Mesenchymal stem cell (in vitro differentiated cells and primary cell): ENCODE results near the gene ARMS2.

Experiments used
- DNase-seq: peaks from one replicate; pipeline ENCODE4 v3.0.0-alpha.2; 2013
- H2AFZ ChIP-seq: one replicate; pipeline ENCODE4 v1.6.1; 2013; ENCODE audit warnings: low read depth, mild to moderate bottlenecking, control low read depth, inconsistent platforms, low read length, moderate library complexity
- H2AK5ac ChIP-seq: 2 replicates; pipeline ENCODE4 v1.6.1; 2013; ENCODE audit warnings: low read length, moderate library complexity, mild to moderate bottlenecking, inconsistent platforms; ENCODE audit not compliant: severe bottlenecking
- H2BK120ac ChIP-seq: one replicate; pipeline ENCODE4 v1.6.1; 2013; ENCODE audit warnings: low read depth, mild to moderate bottlenecking, inconsistent platforms, low read length, moderate library complexity
- H2BK12ac ChIP-seq, 2 experiments: one replicate each; pipeline ENCODE4 v1.6.1; 2013; ENCODE audit warnings: inconsistent platforms in 2 of 2, low read length in 2 of 2, mild to moderate bottlenecking in 2 of 2, moderate library complexity in 2 of 2, control low read depth in 1 of 2
- H2BK15ac ChIP-seq: one replicate; pipeline ENCODE4 v1.6.1; 2013; ENCODE audit warnings: mild to moderate bottlenecking, low read depth, inconsistent platforms; ENCODE audit not compliant: poor library complexity, severe bottlenecking
- H2BK5ac ChIP-seq: 2 replicates; pipeline ENCODE4 v1.6.1; 2013; ENCODE audit warnings: low read depth, mild to moderate bottlenecking, low read length, control low read depth, inconsistent platforms; ENCODE audit not compliant: poor library complexity, severe bottlenecking
- H3K14ac ChIP-seq, 2 experiments: one replicate each; pipeline ENCODE4 v1.6.1; 2013; ENCODE audit warnings: inconsistent platforms in 2 of 2, low read length in 2 of 2, control low read depth in 1 of 2, mild to moderate bottlenecking in 1 of 2, moderate library complexity in 1 of 2
- H3K18ac ChIP-seq, 2 experiments: one replicate each; pipeline ENCODE4 v1.6.1; 2013; ENCODE audit warnings: inconsistent platforms in 2 of 2, low read length in 2 of 2, control low read depth in 1 of 2, low read depth in 1 of 2, mild to moderate bottlenecking in 1 of 2
- H3K23ac ChIP-seq, 2 experiments: one replicate each; pipeline ENCODE4 v1.6.1; 2013; ENCODE audit warnings: inconsistent platforms in 2 of 2, low read length in 2 of 2, mild to moderate bottlenecking in 2 of 2, moderate library complexity in 2 of 2, control low read depth in 1 of 2
- H3K27ac ChIP-seq: 2 replicates; pipeline ENCODE4 v1.5.1; 2013; ENCODE audit warnings: mild to moderate bottlenecking, moderate library complexity, low read length, control low read depth, inconsistent platforms; ENCODE audit not compliant: poor library complexity, severe bottlenecking
- H3K27me3 ChIP-seq, 2 experiments: 2 replicates each; pipeline versions ENCODE4 v1.6.1 to v1.7.0; 2013; ENCODE audit warnings: low read length in 2 of 2, mild to moderate bottlenecking in 2 of 2, moderate library complexity in 2 of 2, control low read depth in 1 of 2, inconsistent platforms in 1 of 2; ENCODE audit not compliant: control insufficient read depth in 1 of 2, insufficient read depth in 1 of 2
- H3K36me3 ChIP-seq, 2 experiments: 2 replicates each; pipeline versions ENCODE4 v1.6.1 to v1.7.0; 2013; ENCODE audit warnings: low read length in 2 of 2, control low read depth in 1 of 2, inconsistent platforms in 1 of 2, low read depth in 1 of 2, mild to moderate bottlenecking in 1 of 2; ENCODE audit not compliant: insufficient read depth in 2 of 2, control insufficient read depth in 1 of 2
- H3K4ac ChIP-seq, 2 experiments: one replicate each; pipeline ENCODE4 v1.6.1; 2013; ENCODE audit warnings: inconsistent platforms in 2 of 2, low read length in 2 of 2, mild to moderate bottlenecking in 2 of 2, moderate library complexity in 2 of 2, control low read depth in 1 of 2, low read depth in 1 of 2
- H3K4me1 ChIP-seq: 2 replicates; pipeline ENCODE4 v1.6.1; 2013; ENCODE audit warnings: low read depth, low read length, control low read depth; ENCODE audit not compliant: control insufficient read depth, insufficient read depth
- H3K4me2 ChIP-seq: 2 replicates; pipeline ENCODE4 v1.6.1; 2013; ENCODE audit warnings: low read length, mild to moderate bottlenecking, inconsistent platforms; ENCODE audit not compliant: poor library complexity, severe bottlenecking
- H3K4me3 ChIP-seq, 2 experiments: 2 replicates each; pipeline versions ENCODE4 v1.5.1 to v1.7.0; 2013; ENCODE audit warnings: low read length in 2 of 2, mild to moderate bottlenecking in 2 of 2, control low read depth in 1 of 2, low read depth in 1 of 2; ENCODE audit not compliant: insufficient read depth in 1 of 2
- H3K79me1 ChIP-seq: replicated peaks from 2 replicates; pipeline ENCODE4 v1.6.1; 2013; ENCODE audit warnings: mild to moderate bottlenecking, control low read depth, low read length, inconsistent platforms; ENCODE audit not compliant: poor library complexity, severe bottlenecking
- H3K9ac ChIP-seq: 2 replicates; pipeline ENCODE4 v1.7.0; 2013; ENCODE audit warnings: mild to moderate bottlenecking, low read length, moderate library complexity
- H3K9me3 ChIP-seq: 2 replicates; pipeline ENCODE4 v1.7.0; 2013; ENCODE audit warnings: mild to moderate bottlenecking, low read length; ENCODE audit not compliant: control insufficient read depth
- H4K8ac ChIP-seq: one replicate; pipeline ENCODE4 v1.6.1; 2013; ENCODE audit warnings: inconsistent platforms, mild to moderate bottlenecking, low read length, moderate library complexity
- H4K91ac ChIP-seq: one replicate; pipeline ENCODE4 v1.6.1; 2013; ENCODE audit warnings: mild to moderate bottlenecking, low read length, inconsistent platforms
- WGBS: methylation state at CpG from one replicate; pipeline ENCODE4 v1.1.7; 2013; ENCODE audit warnings: mixed read lengths; 5-methylcytosine and 5-hydroxymethylcytosine counted together

Gene ARMS2

DNA sequence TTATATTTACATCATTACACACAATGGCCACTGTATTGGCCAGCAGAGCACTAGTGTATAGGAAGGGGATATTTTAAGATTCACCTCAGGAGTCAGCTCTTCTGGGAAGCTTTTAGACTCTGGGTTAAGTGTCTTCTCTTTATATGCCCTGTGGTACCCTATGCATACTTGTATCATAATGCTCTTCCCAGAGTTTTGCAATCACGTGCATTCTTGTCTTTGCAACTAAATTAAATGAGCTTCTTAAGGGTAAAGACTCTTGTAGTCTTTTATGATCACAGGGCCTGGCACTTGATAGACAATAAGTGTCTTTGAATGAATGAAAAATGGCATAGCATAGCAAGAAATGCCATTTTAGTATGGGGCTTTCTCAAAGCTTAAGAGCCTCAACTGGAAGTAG, 35.4 kb upstream of the ARMS2 start:
- Histone ChIP-seq H3K9ac (no peak overlapping the region), H2BK5ac (no peak overlapping the region), H2AFZ (no peak overlapping the region), H3K79me1 (peaks cover 18% of the 10 kb centered on the region), H3K27ac (no peak overlapping the region), H3K23ac (no peak overlapping the region), H3K4me2 (no peak overlapping the region), H3K14ac (no peak overlapping the region), H3K4me3 (no peak overlapping the region), H3K27me3 (no peaks in the 10 kb centered on the region), H3K9me3 (no peaks in the 10 kb centered on the region), H3K36me3 (peaks cover 3 to 35% of the 10 kb centered on the region in 2 experiments), H2BK12ac (no peak overlapping the region), H3K4me1 (no peaks in the 10 kb centered on the region), H4K91ac (no peak overlapping the region), H2BK120ac (no peak overlapping the region), H3K4ac (no peak overlapping the region), H3K18ac (no peak overlapping the region), H2AK5ac (no peak overlapping the region), H4K8ac (no peak overlapping the region), H2BK15ac (no peak overlapping the region)
- no peak for DNase-seq
- 100% methylated on average over 1 of the region's 1 CpG for WGBS

DNA sequence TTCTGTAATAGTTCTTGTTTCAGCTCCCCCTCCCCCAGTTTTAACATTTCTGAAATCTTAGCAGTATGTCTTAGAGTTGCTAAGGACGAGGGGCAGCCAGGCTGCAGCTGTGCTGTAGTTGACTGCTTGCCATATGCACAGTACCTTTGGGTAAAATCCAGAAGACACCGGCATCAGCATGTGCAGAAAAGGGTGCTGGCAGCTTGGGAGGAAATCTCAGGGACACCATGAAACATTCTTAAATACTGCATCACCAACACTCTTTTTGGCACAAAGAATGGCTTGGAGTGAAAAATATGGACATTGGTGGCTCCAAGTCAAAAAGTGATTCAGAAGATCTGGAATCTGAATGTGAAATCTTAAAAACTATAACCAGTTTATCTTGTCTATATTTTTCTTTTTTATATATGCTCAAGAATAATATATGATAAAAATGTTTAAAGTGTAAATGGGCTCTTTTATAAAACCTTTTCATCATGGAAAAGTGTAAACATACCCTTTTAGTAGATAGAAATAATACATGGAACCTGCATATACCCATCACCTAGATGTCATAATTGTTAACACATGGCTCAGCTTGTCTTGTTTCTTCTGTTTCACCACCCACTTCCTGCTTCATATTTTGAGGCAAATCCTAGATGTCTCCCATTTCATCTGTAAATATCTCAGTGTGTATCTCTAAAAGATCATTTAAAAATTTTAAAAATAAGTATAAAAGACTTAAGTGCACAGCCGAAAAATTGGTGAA, 34.4 kb upstream of the ARMS2 start:
- no peak overlapping the region for H3K27ac ChIP-seq
- H3K36me3 ChIP-seq: peaks cover 3 to 37% of the 10 kb centered on the region in 2 experiments
- peaks cover 16% of the 10 kb centered on the region for H3K79me1 ChIP-seq
- no peak overlapping the region for H3K23ac ChIP-seq
- no peak overlapping the region for H3K14ac ChIP-seq
- H2BK12ac ChIP-seq: no peak overlapping the region
- WGBS: 50% methylated on average over 1 of the region's 3 CpGs
- H3K9me3 ChIP-seq: no peaks in the 10 kb centered on the region
- no peak overlapping the region for H2AFZ ChIP-seq
- H2BK120ac ChIP-seq: no peak overlapping the region
- no peak overlapping the region for H2BK15ac ChIP-seq
- H3K27me3 ChIP-seq: no peaks in the 10 kb centered on the region
- H3K4me1 ChIP-seq: no peaks in the 10 kb centered on the region
- no peak overlapping the region for H2BK5ac ChIP-seq
- DNase-seq: no peak
- H3K4ac ChIP-seq: no peak overlapping the region
- peak overlapping the region in 1 of 2 experiments; percentile 5 for H3K4me3 ChIP-seq
- no peak overlapping the region for H3K4me2 ChIP-seq
- H4K91ac ChIP-seq: no peak overlapping the region
- H3K18ac ChIP-seq: no peak overlapping the region
- H2AK5ac ChIP-seq: no peak overlapping the region
- H3K9ac ChIP-seq: peak overlapping the region; percentile 71
- no peak overlapping the region for H4K8ac ChIP-seq

DNA sequence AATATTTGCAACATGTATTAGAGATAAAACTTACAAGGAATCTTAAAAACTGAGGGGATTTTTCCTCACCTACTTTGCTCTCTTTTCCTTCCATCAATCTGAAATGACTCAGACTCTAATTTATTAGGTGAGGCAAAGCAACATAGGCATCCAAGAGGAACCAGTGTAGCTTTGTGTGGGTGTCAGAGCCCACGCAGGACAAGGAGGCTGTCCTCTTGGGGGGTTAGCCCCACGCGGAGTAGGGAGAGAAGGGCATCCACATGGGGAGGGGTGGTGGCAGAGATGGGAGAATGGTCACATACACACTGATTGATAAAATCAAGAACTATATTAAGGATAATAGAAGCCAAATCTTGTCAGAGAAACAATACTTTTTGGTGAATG, 33.8 kb upstream of the ARMS2 start:
- no peaks in the 10 kb centered on the region for H3K9me3 ChIP-seq
- no peaks in the 10 kb centered on the region for H3K27me3 ChIP-seq
- peaks cover 5 to 38% of the 10 kb centered on the region in 2 experiments for H3K36me3 ChIP-seq
- H2BK15ac ChIP-seq: no peak overlapping the region
- no peak overlapping the region for H3K4me2 ChIP-seq
- H3K79me1 ChIP-seq: peaks cover 14% of the 10 kb centered on the region
- H3K4me1 ChIP-seq: no peaks in the 10 kb centered on the region
- H3K18ac ChIP-seq: no peak overlapping the region
- H3K9ac ChIP-seq: peak overlapping the region; percentile 71
- H3K4me3 ChIP-seq: peak overlapping the region in 1 of 2 experiments; percentile 60
- H2AK5ac ChIP-seq: no peak overlapping the region
- 97% methylated on average over 3 of the region's 3 CpGs for WGBS
- no peak overlapping the region for H3K27ac ChIP-seq
- H2BK12ac ChIP-seq: no peak overlapping the region
- no peak overlapping the region for H3K14ac ChIP-seq
- H4K8ac ChIP-seq: no peak overlapping the region
- H2AFZ ChIP-seq: no peak overlapping the region
- no peak overlapping the region for H2BK5ac ChIP-seq
- DNase-seq: no peak
- H2BK120ac ChIP-seq: no peak overlapping the region
- H3K4ac ChIP-seq: no peak overlapping the region
- no peak overlapping the region for H4K91ac ChIP-seq
- no peak overlapping the region for H3K23ac ChIP-seq

DNA sequence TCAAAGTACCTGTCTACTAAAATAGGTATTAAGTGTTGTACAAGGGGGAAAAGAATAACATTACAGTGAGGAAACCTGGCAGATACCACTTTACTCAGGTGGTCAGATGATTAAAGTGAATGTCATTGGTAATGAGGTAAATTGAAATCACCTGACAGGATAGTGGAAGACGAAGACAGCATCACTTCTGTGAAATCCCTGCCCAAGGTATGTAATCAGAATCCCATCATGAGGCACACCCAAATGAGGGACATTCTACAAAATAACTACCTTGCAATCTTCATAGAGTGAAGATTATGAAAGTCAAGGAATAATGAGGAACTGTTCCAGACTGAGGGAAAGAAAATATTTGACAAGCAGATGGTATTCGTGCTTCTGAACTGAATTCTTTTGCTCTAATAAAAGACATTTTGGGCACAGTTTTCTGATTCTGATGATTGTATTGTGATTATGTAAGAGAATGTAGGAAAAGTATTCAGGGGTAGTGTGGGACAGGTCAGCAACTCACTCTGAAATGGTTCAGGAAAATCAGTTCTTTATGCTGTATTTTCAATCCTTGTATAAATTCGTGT, 33.3 kb upstream of the ARMS2 start:
- peak overlapping the region in 1 of 2 experiments; percentile 60 for H3K4me3 ChIP-seq
- H2AK5ac ChIP-seq: no peak overlapping the region
- H2AFZ ChIP-seq: no peak overlapping the region
- WGBS: 89% methylated on average over 2 of the region's 3 CpGs
- no peaks in the 10 kb centered on the region for H3K4me1 ChIP-seq
- H3K36me3 ChIP-seq: peaks cover 4 to 38% of the 10 kb centered on the region in 2 experiments
- no peaks in the 10 kb centered on the region for H3K27me3 ChIP-seq
- no peak overlapping the region for H3K23ac ChIP-seq
- peaks cover 13% of the 10 kb centered on the region for H3K79me1 ChIP-seq
- H3K14ac ChIP-seq: no peak overlapping the region
- no peak overlapping the region for H3K27ac ChIP-seq
- no peak overlapping the region for H3K4me2 ChIP-seq
- H2BK15ac ChIP-seq: no peak overlapping the region
- no peak overlapping the region for H2BK5ac ChIP-seq
- H4K8ac ChIP-seq: no peak overlapping the region
- peak overlapping the region; percentile 71 for H3K9ac ChIP-seq
- H3K4ac ChIP-seq: no peak overlapping the region
- H2BK12ac ChIP-seq: no peak overlapping the region
- no peak overlapping the region for H4K91ac ChIP-seq
- DNase-seq: no peak
- no peak overlapping the region for H3K18ac ChIP-seq
- no peaks in the 10 kb centered on the region for H3K9me3 ChIP-seq
- no peak overlapping the region for H2BK120ac ChIP-seq
